GM12872 (cell line): ENCODE measurements around the gene MKI67.

Source experiments
- CTCF ChIP-seq: IDR thresholded peaks from 3 replicates; pipeline ENCODE4 v1.5.1; 2011; ENCODE audit warnings: low read depth, mild to moderate bottlenecking, low read length, moderate library complexity; ENCODE audit not compliant: insufficient read depth

MKI67 gene

GRCh38 chr10:128077155-128077875, 48.9 kb downstream of the MKI67 start:
- no peak for TF ChIP-seq CTCF

GRCh38 chr10:128074589-128074988, 51.6 kb downstream of the MKI67 start:
- no peak for TF ChIP-seq CTCF

GRCh38 chr10:128073890-128074289, 52.3 kb downstream of the MKI67 start:
- no peak for TF ChIP-seq CTCF

GRCh38 chr10:128072941-128073645, 53.1 kb downstream of the MKI67 start:
- no peak for TF ChIP-seq CTCF

GRCh38 chr10:128072046-128072445, 54.2 kb downstream of the MKI67 start:
- no peak for TF ChIP-seq CTCF

- no peak for TF ChIP-seq CTCF
Observed at GRCh38 chr10:128071417-128071782, 54.8 kb downstream of the MKI67 start.

GRCh38 chr10:128070721-128071416, 55.4 kb downstream of the MKI67 start:
- no peak for TF ChIP-seq CTCF
